Measurements from ENCODE around the gene AMIGO3. TPM values are rescaled to one million over a fixed set of nuclear protein-coding genes. Genes with fewer than 3 reads are reported as not detected.

AMIGO3 gene
- total RNA-seq, 1 donor from 2014 or later, result not detected

- intact Hi-C loops (cut with micrococcal nuclease), result no loop called here
- DNase-seq (no peak), ATAC-seq (no peak)
These were observed 4.5 kb downstream of the AMIGO3 start for GRCh38 chr3:49714728-49715550.

GRCh38 chr3:49713336-49714105 lies 6.0 kb downstream of the AMIGO3 start:
- intact Hi-C loops (cut with micrococcal nuclease), result no loop called here
- DNase-seq (peak; percentile 23), ATAC-seq (no peak)

GRCh38 chr3:49712631-49713317 lies 6.7 kb downstream of the AMIGO3 start:
- peak; percentile 20 for DNase-seq
- ATAC-seq, result no peak
- intact Hi-C loops (cut with micrococcal nuclease), result no loop called here

GRCh38 chr3:49712166-49712565 lies 7.3 kb downstream of the AMIGO3 start:
- ATAC-seq (no peak), DNase-seq (peak; percentile 19)
- intact Hi-C loops (cut with micrococcal nuclease), result no loop called here

GRCh38 chr3:49711489-49711888 lies 8.0 kb downstream of the AMIGO3 start:
- ATAC-seq, result no peak
- intact Hi-C loops (cut with micrococcal nuclease), result no loop called here
- peak; percentile 12 for DNase-seq

GRCh38 chr3:49709852-49710251 lies 9.6 kb downstream of the AMIGO3 start:
- ATAC-seq, result no peak
- intact Hi-C loops (cut with micrococcal nuclease), result no loop called here

GRCh38 chr3:49707113-49707480 lies 12.4 kb downstream of the AMIGO3 start:
- ATAC-seq (no peak), DNase-seq (no peak)
- intact Hi-C loops (cut with micrococcal nuclease), result no loop called here

More at GRCh38 chr3:49709852-49710251, 9.6 kb downstream of the AMIGO3 start:
- no peak for DNase-seq

GRCh38 chr3:49706456-49707112 lies 12.9 kb downstream of the AMIGO3 start:
- no peak for ATAC-seq
- intact Hi-C loops (cut with micrococcal nuclease), result no loop called here
- DNase-seq, result peak; percentile 17

- intact Hi-C loops (cut with micrococcal nuclease), result no loop called here
- peak; percentile 28 for DNase-seq
These were observed 14.0 kb downstream of the AMIGO3 start for GRCh38 chr3:49705390-49705960.

GRCh38 chr3:49704629-49705028 lies 14.9 kb downstream of the AMIGO3 start:
- no peak for DNase-seq
- ATAC-seq, result no peak
- intact Hi-C loops (cut with micrococcal nuclease), result no loop called here

More at GRCh38 chr3:49705390-49705960, 14.0 kb downstream of the AMIGO3 start:
- no peak for ATAC-seq

GRCh38 chr3:49703956-49704355 lies 15.5 kb downstream of the AMIGO3 start:
- no peak for ATAC-seq
- intact Hi-C loops (cut with micrococcal nuclease), result no loop called here
- DNase-seq, result no peak

- DNase-seq, result peak; percentile 68
- ATAC-seq, result peak; percentile 72
- intact Hi-C loops (cut with micrococcal nuclease), result no loop called here
These were observed 16.0 kb downstream of the AMIGO3 start for GRCh38 chr3:49703443-49703927.

GRCh38 chr3:49702672-49703071 lies 16.8 kb downstream of the AMIGO3 start:
- DNase-seq, result no peak
- ATAC-seq, result no peak
- intact Hi-C loops (cut with micrococcal nuclease), result no loop called here

- no peak for ATAC-seq
- intact Hi-C loops (cut with micrococcal nuclease), result no loop called here
- no peak for DNase-seq
These were observed 18.0 kb downstream of the AMIGO3 start for GRCh38 chr3:49701388-49702077.

GRCh38 chr3:49700453-49701128 lies 18.9 kb downstream of the AMIGO3 start:
- intact Hi-C loops (cut with micrococcal nuclease), result no loop called here
- ATAC-seq, result no peak
- DNase-seq, result no peak

- intact Hi-C loops (cut with micrococcal nuclease), result no loop called here
These were observed 19.5 kb downstream of the AMIGO3 start for GRCh38 chr3:49700014-49700413.

GRCh38 chr3:49699281-49699979 lies 20.1 kb downstream of the AMIGO3 start:
- ATAC-seq (peak; percentile 11), DNase-seq (no peak)
- intact Hi-C loops (cut with micrococcal nuclease), result no loop called here

More at GRCh38 chr3:49700014-49700413, 19.5 kb downstream of the AMIGO3 start:
- no peak for ATAC-seq
- DNase-seq, result no peak
